ENCODE measurements around the gene SSC4D.

SSC4D gene

GRCh38 chr7:76343294-76343930, 66.1 kb downstream of the SSC4D start:
- H3K9me3 ChIP-seq = no peaks in the 10 kb centered on the region
- intact Hi-C loops (cut with DNase I; ENCODE audit: low total_unique reads) = no loop called here
- no peak for DNase-seq
- no peak overlapping the region for H3K4me3 ChIP-seq
- TF ChIP-seq CTCF (IDR thresholded peaks at IDR 0.05) = no peak
- no peaks in the 10 kb centered on the region for H3K27me3 ChIP-seq
- H3K36me3 ChIP-seq = peaks cover 25 to 50% (median 49%) of the 10 kb centered on the region in 3 donors
- peaks cover 0 to 52% (median 26%) of the 10 kb centered on the region in 4 donors for H3K4me1 ChIP-seq
- no peak overlapping the region for H3K27ac ChIP-seq

- Histone ChIP-seq H3K9me3 (no peaks in the 10 kb centered on the region), H3K4me1 (peaks cover 0 to 57% (median 28%) of the 10 kb centered on the region in 4 donors), H3K27me3 (no peaks in the 10 kb centered on the region), H3K4me3 (no peak overlapping the region), H3K27ac (peak overlapping the region in 1 of 2 donors; percentile 6), H3K36me3 (peaks cover 19 to 46% (median 42%) of the 10 kb centered on the region in 3 donors)
- TF ChIP-seq CTCF (IDR thresholded peaks at IDR 0.05) = no peak
- DNase-seq = no peak
- intact Hi-C loops (cut with DNase I; ENCODE audit: low total_unique reads) = no loop called here
Measured at GRCh38 chr7:76342222-76342621, 67.3 kb downstream of the SSC4D start.

GRCh38 chr7:76340617-76341131, 68.8 kb downstream of the SSC4D start:
- H3K4me1 ChIP-seq = peaks cover 0 to 65% (median 25%) of the 10 kb centered on the region in 4 donors
- TF ChIP-seq CTCF (IDR thresholded peaks at IDR 0.05) = no peak
- DNase-seq = peak in 1 of 2 donors; percentile 57
- no peak overlapping the region for H3K4me3 ChIP-seq
- intact Hi-C loops (cut with DNase I; ENCODE audit: low total_unique reads) = no loop called here
- H3K27ac ChIP-seq = peak overlapping the region; percentile 73
- no peaks in the 10 kb centered on the region for H3K27me3 ChIP-seq
- H3K36me3 ChIP-seq = peaks cover 5 to 31% (median 26%) of the 10 kb centered on the region in 3 donors
- no peaks in the 10 kb centered on the region for H3K9me3 ChIP-seq
